Adrenal gland (tissue), 12 donors: Measurements from ENCODE around the gene CACNA1D. TPM values are rescaled to one million over a fixed set of nuclear protein-coding genes. Genes with fewer than 3 reads are reported as not detected.

ENCODE experiments used
- DNase-seq, 7 donors: peaks; one replicate each; pipeline ENCODE4 v3.0.0-alpha.2; 2019 to 2020
- H3K27ac ChIP-seq, 5 donors: fragments of 200-600 bp; sonication (generic) in 4 of 5; 1 replicate in 3 of 5; 2 replicates in 2 of 5; pipeline versions ENCODE4 v1.5.1 to v1.8.0; 2016 to 2020; ENCODE audit warnings: mild to moderate bottlenecking in 1 of 5
- H3K27me3 ChIP-seq: fragments of 200-600 bp; 2 replicates; pipeline ENCODE4 v1.8.0; 2021
- H3K36me3 ChIP-seq, 2 donors: fragments of 200-600 bp; replicated peaks in 1 of 2; 1 replicate in 1 of 2; 2 replicates in 1 of 2; pipeline versions ENCODE4 v1.5.1 to v1.8.0; 2018 to 2022
- H3K4me1 ChIP-seq, 2 donors: fragments of 200-600 bp; replicated peaks in 1 of 2; 1 replicate in 1 of 2; 2 replicates in 1 of 2; pipeline versions ENCODE4 v1.5.1 to v1.8.0; 2018 to 2021
- H3K4me3 ChIP-seq, 4 donors: fragments of 200-600 bp; sonication (generic) in 3 of 4; one replicate each; pipeline ENCODE4 v1.5.1; 2016 to 2018
- H3K9me3 ChIP-seq, 3 donors: fragments of 200-600 bp; sonication (generic) in 1 of 3; replicated peaks in 1 of 3; 1 replicate in 2 of 3; 2 replicates in 1 of 3; pipeline versions ENCODE4 v1.5.1 to v1.8.0; 2016 to 2021
- POLR2A ChIP-seq, 2 donors: fragments of 450-650 bp; IDR thresholded peaks; one replicate each; pipeline ENCODE4 v1.6.1; 2017; ENCODE audit warnings: antibody characterized with exemption in 2 of 2, mild to moderate bottlenecking in 2 of 2, moderate library complexity in 1 of 2
- WGBS, 4 donors: extraction: QIAGEN DNeasy Blood & Tissue Kit in 2 of 4; methylation state at CpG; one replicate each; pipeline versions ENCODE4 v1.1.5 to v1.1.7; 2013 to 2017; 5-methylcytosine and 5-hydroxymethylcytosine counted together
- intact Hi-C, 2 donors: fragments of 100-400 bp; cut with DNase I; formaldehyde crosslinking; loops; one replicate each; pipeline versions ENCODE4 v1.14.1 to v1.15.0; 2022 to 2023
- polyA plus RNA-seq, 3 donors: library from polyadenylated mRNA; stranded (reverse); fragments of 200-250 nt in 2 of 3; fragments of 350-450 nt in 1 of 3; fragmentation: Illumina TruSeq in 1 of 3; extraction: RNeasy Lipid Tissue Mini Kit (QIAGEN cat#74804) in 1 of 3; gene quantifications; one replicate each; pipeline ENCODE4 v1.2.3, GENCODE V29; 2013 to 2014
- total RNA-seq, 9 donors: library from RNA; depleted of rRNA in 4 of 9; stranded (reverse); fragments of >200 nt in 4 of 9; fragments of 120-200 nt in 1 of 9; fragmentation: NEBNext Ultra II Directional in 1 of 9; extraction: Animal tissue kit (Norgen Biotek cat#: 25700) in 1 of 9; gene quantifications; one replicate each; pipeline versions ENCODE4 v1.1.0 to v1.2.4, GENCODE V29; 2013 to 2023
- TF ChIP-seq, protein P1 (sequence below), 6 experiments: fragments of 450-650 bp in 4 of 6; fragments of 200-600 bp in 2 of 6; sonication (generic) in 1 of 6; IDR thresholded peaks; 1 replicate in 5 of 6; 2 replicates in 1 of 6; pipeline versions ENCODE4 v1.5.1 to v1.8.0; 2016 to 2021; ENCODE audit warnings: antibody characterized with exemption in 6 of 6, mild to moderate bottlenecking in 2 of 6, moderate library complexity in 1 of 6
- donor health status: healthy with polysubstance abuse.
- donor health status: Bipolar disorder and iron deficiency.
- donor health status: DM: yes; HTN: yes; CAD: no.
- donor health status: DM: no; HTN: no; CAD: no.
- donor health status: DM: no; HTN: no; CAD: no.
- donor health status: DM: yes; HTN: yes; CAD: no.

Gene CACNA1D
- total and polyA plus RNA-seq, 12 donors, result 25.8 to 111 (median 63.0) TPM

DNA sequence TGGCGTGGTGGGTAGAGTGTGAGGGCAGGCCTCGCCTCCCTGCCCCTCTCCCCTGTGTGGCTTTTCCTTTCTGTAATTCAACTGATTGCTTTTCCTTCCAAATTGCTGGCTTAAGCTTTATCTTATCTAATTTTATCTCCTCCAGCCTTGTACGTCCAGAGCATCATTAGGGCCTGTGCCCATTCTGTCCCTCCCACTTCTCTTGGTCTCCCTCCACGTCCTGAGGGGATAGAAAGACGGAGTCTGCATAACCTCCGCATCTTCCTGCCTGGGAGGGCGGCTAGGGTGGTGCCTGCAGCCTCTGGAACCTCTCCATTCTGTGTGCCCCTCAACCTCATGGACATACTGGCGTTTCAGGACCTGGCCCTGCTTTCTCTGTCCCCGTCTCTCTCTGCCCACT, 39.8 kb downstream of the CACNA1D start:
- peaks cover 16 to 36% of the 10 kb centered on the region in 2 donors for H3K4me1 ChIP-seq
- no peak overlapping the region for H3K4me3 ChIP-seq
- peak in 2 of 7 donors; percentile 38 to 41 for DNase-seq
- H3K36me3 ChIP-seq, result no peaks in the 10 kb centered on the region
- peak overlapping the region in 2 of 5 donors; percentile 24 to 68 for H3K27ac ChIP-seq
- H3K27me3 ChIP-seq, result no peaks in the 10 kb centered on the region
- TF ChIP-seq, protein P1, sequence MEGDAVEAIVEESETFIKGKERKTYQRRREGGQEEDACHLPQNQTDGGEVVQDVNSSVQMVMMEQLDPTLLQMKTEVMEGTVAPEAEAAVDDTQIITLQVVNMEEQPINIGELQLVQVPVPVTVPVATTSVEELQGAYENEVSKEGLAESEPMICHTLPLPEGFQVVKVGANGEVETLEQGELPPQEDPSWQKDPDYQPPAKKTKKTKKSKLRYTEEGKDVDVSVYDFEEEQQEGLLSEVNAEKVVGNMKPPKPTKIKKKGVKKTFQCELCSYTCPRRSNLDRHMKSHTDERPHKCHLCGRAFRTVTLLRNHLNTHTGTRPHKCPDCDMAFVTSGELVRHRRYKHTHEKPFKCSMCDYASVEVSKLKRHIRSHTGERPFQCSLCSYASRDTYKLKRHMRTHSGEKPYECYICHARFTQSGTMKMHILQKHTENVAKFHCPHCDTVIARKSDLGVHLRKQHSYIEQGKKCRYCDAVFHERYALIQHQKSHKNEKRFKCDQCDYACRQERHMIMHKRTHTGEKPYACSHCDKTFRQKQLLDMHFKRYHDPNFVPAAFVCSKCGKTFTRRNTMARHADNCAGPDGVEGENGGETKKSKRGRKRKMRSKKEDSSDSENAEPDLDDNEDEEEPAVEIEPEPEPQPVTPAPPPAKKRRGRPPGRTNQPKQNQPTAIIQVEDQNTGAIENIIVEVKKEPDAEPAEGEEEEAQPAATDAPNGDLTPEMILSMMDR (IDR thresholded peaks at IDR 0.05), result no peak
- no peak for TF ChIP-seq POLR2A (IDR thresholded peaks at IDR 0.05)
- WGBS, 4 donors, result 43 to 55% (median 52%) methylated on average over 9 of the region's 9 CpGs
- no peaks in the 10 kb centered on the region for H3K9me3 ChIP-seq
- intact Hi-C loops, result no loop called here

DNA sequence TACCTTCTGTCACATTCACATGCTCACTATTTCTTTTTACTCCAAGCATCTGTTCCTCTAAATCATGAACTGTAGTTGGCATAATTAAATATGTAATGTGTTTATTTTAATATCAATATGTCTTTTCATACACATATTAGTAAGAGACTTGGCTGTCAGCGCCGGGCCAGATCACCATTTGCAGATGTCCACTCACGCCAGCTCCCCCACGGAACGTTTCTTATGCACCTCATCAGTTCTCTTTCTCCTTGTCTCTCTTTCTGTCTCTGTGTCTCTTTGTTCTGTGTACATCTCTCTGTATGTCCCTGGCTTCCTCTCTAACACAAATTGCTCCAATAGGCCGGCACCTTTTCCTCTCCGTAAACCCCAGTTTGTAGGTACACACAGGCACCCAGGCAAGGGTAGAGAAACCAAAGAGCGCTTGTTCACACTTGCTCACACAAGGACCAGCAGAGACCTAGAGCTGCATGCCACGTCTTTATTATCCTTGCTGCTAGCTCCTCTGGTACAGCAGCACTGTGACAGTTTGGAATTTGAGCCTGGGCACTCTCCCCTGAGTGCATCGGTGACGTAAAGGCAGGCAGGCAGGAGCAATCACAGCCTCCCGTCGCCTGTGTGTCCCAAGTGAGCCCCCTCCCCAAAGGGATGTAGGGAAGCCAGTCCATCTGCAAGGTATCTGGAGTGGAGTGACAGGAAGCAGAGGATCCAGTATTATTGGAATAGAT, 40.4 kb downstream of the CACNA1D start:
- DNase-seq, result peak in 1 of 7 donors; percentile 70
- Histone ChIP-seq H3K4me3 (no peak overlapping the region), H3K36me3 (no peaks in the 10 kb centered on the region), H3K9me3 (no peaks in the 10 kb centered on the region), H3K4me1 (peaks cover 16 to 36% of the 10 kb centered on the region in 2 donors), H3K27me3 (no peaks in the 10 kb centered on the region), H3K27ac (peak overlapping the region in 2 of 5 donors; percentile 45 to 68)
- TF ChIP-seq POLR2A (IDR thresholded peaks at IDR 0.05), result no peak
- TF ChIP-seq, protein P1 (IDR thresholded peaks at IDR 0.05), result no peak
- WGBS, 4 donors, result 57 to 84% (median 70%) methylated on average over 13 of the region's 13 CpGs
- intact Hi-C loops, result no loop called here

DNA sequence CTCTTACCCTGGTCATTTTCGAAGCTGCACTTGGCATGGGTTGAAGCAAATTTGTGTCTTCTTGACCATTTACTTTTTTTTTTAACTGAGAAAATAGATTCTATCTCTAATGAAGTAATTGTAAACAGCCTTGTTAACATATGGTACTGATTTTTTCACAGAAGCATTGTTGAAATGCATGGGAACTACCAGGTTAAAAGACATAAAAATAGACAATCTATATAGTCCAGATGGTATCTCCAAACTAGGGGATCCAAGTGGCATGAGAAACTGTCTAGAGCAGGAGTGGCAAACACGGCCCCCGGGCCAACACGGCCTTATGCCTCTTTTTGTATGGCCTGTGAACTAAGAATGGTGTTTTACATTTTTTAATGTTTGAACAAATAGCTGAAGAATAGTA, 41.9 kb downstream of the CACNA1D start:
- peaks cover 16 to 36% of the 10 kb centered on the region in 2 donors for H3K4me1 ChIP-seq

DNA sequence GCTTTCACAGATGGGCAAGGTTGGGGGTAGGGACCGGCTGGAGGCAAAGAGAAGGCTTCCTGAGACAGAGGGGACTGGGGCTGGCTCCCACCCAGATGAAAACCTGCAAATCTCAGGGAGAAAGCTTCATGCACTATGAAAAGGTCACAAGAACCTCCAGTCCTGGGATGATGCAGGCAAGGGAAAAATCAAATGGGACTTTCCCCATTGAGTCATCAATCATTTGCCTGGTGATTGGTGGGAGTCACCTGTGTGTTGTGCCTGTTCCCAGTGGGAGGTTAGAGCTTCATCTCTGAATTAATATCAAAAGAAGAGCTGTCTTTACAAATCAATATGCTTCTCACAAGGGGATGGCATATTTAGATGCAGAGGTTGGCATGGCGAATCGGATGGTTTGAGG, 49.9 kb downstream of the CACNA1D start:
- peak overlapping the region in 3 of 5 donors; percentile 77 to 87 (median 81) for H3K27ac ChIP-seq
- peaks cover 12 to 41% of the 10 kb centered on the region in 2 donors for H3K4me1 ChIP-seq
- no peak for TF ChIP-seq POLR2A (IDR thresholded peaks at IDR 0.05)
- TF ChIP-seq, protein P1 (IDR thresholded peaks at IDR 0.05), result no peak
- no peak overlapping the region for H3K4me3 ChIP-seq
- H3K9me3 ChIP-seq, result no peaks in the 10 kb centered on the region
- WGBS, 4 donors, result 73 to 94% (median 91%) methylated on average over 1 to 3 of the region's 3 CpGs
- DNase-seq, result peak in 1 of 7 donors; percentile 26
- H3K27me3 ChIP-seq, result no peaks in the 10 kb centered on the region
- H3K36me3 ChIP-seq, result no peaks in the 10 kb centered on the region
- intact Hi-C loops, result no loop called here

More for the DNA sequence above, 41.9 kb downstream of the CACNA1D start:
- TF ChIP-seq POLR2A (IDR thresholded peaks at IDR 0.05), result no peak
- TF ChIP-seq, protein P1 (IDR thresholded peaks at IDR 0.05), result no peak
- intact Hi-C loops, result no loop called here
- no peaks in the 10 kb centered on the region for H3K36me3 ChIP-seq
- peak in 1 of 7 donors; percentile 4 for DNase-seq
- WGBS, 4 donors, result 80 to 92% (median 84%) methylated on average over 4 of the region's 4 CpGs
- H3K27me3 ChIP-seq, result no peaks in the 10 kb centered on the region
- H3K27ac ChIP-seq, result peak overlapping the region in 2 of 5 donors; percentile 4 to 68
- no peak overlapping the region for H3K4me3 ChIP-seq
- H3K9me3 ChIP-seq, result no peaks in the 10 kb centered on the region
